Activated naive CD4-positive, alpha-beta T cell treated with anti-CD3 and anti-CD28 coated beads for 36 hours (primary cell): ENCODE measurements around the gene HOMEZ. TPM values are rescaled to one million over a fixed set of nuclear protein-coding genes. Genes with fewer than 3 reads are reported as not detected.

Source experiments
- CTCF ChIA-PET: fragments of 350-600 bp; sonication (Branson Sonifier 250); formaldehyde crosslinking; loops from one replicate; lab custom pipeline; 2021; ENCODE audit warnings: antibody characterized with exemption; lab: Charles Lee
- DNase-seq: peaks from one replicate; pipeline ENCODE4 v3.0.0-alpha.2; 2020
- H3K27ac Mint-ChIP-seq: one replicate; pipeline ENCODE4 v1.8.0; 2021; ENCODE audit warnings: mild to moderate bottlenecking, mixed read lengths
- H3K27me3 Mint-ChIP-seq: one replicate; pipeline ENCODE4 v1.8.0; 2021; ENCODE audit warnings: low read depth, mixed read lengths
- H3K36me3 Mint-ChIP-seq: one replicate; pipeline ENCODE4 v1.8.0; 2021; ENCODE audit warnings: low read depth, mixed read lengths
- H3K4me1 Mint-ChIP-seq: one replicate; pipeline ENCODE4 v1.8.0; 2021; ENCODE audit warnings: low read depth, mixed read lengths
- H3K4me3 Mint-ChIP-seq: one replicate; pipeline ENCODE4 v1.8.0; 2021; ENCODE audit warnings: mild to moderate bottlenecking, moderate library complexity, mixed read lengths
- H3K9me3 Mint-ChIP-seq: one replicate; pipeline ENCODE4 v1.8.0; 2021; ENCODE audit warnings: mixed read lengths
- intact Hi-C: fragments of 100-400 bp; cut with micrococcal nuclease; formaldehyde crosslinking; loops from one replicate; pipeline ENCODE4 v1.15.1; 2023
- total RNA-seq, 2 experiments: library from RNA; stranded (reverse); gene quantifications; one replicate each; pipeline ENCODE4 v1.2.3, GENCODE V29; 2021

The HOMEZ gene
- total RNA-seq, 2 experiments from 2014 or later, result 6.3 to 7.8 TPM

DNA sequence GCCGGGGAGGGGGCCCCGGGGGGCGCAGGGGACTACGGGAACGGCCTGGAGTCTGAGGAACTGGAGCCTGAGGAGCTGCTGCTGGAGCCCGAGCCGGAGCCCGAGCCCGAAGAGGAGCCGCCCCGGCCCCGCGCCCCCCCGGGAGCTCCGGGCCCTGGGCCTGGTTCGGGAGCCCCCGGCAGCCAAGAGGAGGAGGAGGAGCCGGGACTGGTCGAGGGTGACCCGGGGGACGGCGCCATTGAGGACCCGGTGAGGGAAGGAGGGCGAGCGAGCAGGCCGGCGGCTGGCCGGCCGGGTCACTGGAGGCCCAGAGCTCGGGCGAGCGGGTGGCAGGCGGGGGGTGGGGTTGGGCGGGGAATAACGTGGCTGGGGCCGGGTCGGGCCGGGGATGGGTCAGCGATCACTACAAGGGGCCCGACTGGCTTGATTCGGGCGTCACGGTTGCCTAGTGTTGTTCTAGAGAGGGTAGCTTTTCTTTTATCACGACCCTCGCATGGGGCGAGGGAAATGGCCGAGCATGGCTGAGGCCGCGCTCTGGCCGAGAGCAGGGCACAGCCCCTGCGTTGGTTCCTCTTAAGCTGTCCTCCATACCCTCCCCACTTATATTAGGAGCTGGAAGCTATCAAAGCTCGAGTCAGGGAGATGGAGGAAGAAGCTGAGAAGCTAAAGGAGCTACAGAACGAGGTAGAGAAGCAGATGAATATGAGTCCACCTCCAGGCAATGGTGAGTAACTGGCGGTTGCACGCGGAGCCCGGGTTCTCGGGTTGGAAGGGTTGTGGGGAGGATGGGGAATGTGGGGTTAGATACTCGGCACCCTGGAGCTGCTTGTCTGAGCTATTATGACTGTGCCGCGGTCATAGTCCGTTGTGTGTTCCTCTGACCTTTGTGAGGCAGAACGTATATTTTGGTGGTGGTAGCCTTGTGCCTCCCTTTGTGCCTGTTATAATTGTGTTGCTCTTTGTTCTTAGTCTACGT, 35.9 kb upstream of the HOMEZ start:
- Mint-ChIP-seq H3K36me3 (peaks cover 35% of the 10 kb centered on the region), H3K27ac (peak overlapping the region; percentile 88), H3K27me3 (no peaks in the 10 kb centered on the region), H3K4me3 (peak overlapping the region; percentile 83), H3K4me1 (peaks cover 18% of the 10 kb centered on the region), H3K9me3 (no peaks in the 10 kb centered on the region)
- intact Hi-C loops, result loop anchor here (1.0 to 2.0 kb wide), 19 partner anchors 21 to 949 kb away; partner anchors contain the start of genes ACIN1, AP1G2, C14orf119 and EMC9
- DNase-seq, result peak; percentile 76
- CTCF ChIA-PET, result interaction anchor here (0.6 to 4.9 kb wide), 18 partner anchors 10 to 263 kb away, joined by 3 to 66 read pairs (median 3); partner anchors contain the start of genes BCL2L2 and PPP1R3E

DNA sequence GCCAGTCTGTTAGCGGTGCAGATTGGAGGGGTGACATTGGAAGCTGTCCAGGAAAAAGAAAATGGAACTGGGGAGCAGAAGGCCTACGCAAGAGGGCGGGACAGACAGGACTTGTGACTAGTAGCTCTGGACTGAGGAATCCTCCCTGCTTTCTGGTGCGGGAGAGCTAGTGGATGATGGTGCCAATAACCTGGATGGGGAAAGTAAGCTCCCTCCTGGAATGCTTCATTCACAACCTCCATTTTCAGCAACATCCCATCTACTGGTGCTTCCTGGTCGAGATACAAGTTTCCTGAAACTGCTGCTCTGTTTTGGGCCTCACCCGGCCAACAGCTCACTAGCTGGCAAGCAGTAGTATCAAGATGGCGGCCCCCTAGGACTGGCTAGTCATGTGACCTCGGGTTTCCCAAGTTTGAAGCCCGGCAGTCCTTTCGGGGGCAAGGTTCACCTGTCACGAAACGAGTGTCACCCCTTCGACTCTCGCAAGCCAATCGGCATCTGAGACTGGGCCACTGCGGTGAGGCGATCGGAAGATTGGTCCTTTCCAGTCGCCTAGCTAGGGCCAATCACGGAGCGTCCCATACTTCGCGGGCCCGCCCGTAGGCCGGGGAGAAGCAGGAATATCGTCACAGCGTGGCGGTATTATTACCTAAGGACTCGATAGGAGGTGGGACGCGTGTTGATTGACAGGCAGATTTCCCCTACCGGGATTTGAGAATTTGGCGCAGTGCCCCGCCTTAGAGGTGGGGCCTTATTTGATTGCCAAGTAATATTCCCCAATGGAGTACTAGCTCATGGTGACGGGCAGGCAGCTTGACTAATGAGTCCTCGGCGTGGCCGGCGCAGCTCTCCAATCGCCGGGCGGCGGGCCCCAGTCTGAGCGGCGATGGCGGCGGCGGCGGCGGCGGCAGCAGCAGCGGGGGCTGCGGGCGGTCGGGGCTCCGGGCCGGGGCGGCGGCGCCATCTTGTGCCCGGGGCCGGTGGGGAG, 34.9 kb upstream of the HOMEZ start, which contains the start of gene PABPN1:
PABPN1 (plus strand) TSS at position 874 of the 988 bp plus-strand sequence; CDS start at position 887, 13 bp downstream.
- intact Hi-C loops, result loop anchor here (1.0 to 2.0 kb wide), 19 partner anchors 20 to 950 kb away; partner anchors contain the start of genes ACIN1, AP1G2, C14orf119 and EMC9
- Mint-ChIP-seq H3K27me3 (no peaks in the 10 kb centered on the region), H3K4me1 (peaks cover 18% of the 10 kb centered on the region), H3K4me3 (peak within 1 kb of the TSS; percentile 94), H3K36me3 (peaks cover 31% of the 10 kb centered on the region), H3K9me3 (no peaks in the 10 kb centered on the region), H3K27ac (peak within 1 kb of the TSS; percentile 96)
- CTCF ChIA-PET, result interaction anchor here (0.6 to 4.9 kb wide), 15 partner anchors 15 to 262 kb away, joined by 3 to 66 read pairs (median 3); partner anchors contain the start of genes BCL2L2 and PPP1R3E
- DNase-seq, result peak; percentile 99

DNA sequence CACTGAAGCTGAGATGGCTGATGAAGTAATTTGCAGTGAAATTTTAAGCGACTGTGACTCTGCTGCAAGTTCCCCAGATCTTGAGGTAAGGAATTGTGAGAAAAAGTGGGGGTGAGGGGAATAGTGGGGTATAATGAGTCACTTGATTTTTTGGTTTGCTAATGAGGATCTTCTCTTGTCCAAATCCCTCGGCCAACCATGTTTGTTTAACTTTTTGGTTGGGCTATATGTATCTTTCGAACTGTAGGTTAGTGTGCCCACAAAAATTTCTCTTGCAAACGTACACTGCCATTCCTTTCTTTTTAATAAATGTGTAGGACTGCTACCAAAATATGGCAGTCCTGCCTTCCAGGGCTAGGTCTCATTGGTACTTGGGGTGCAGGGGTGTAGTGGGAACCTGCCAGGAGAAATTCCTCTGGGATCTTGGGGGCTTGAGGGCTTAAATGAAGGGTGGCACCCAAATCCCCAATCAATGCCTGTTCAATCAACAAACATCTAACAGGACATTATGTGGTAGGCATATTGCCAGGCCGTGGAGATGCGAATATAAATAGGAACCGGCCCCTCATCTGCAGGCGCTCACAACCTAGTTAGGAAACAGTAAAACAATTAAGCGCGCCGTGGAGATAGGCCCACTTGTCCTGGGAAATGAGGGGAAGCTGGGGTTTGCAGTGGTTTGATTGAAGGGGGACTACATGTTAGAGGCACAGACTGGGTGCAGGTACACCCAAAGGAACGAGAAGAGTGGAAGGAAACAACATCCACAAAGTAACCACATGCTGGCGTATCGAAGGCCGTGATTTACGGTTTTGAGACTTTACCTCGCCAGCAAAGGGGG, 34.0 kb upstream of the HOMEZ start:
- intact Hi-C loops, result loop anchor here (1.0 to 2.0 kb wide), 3 partner anchors 363 to 841 kb away; partner anchors contain the start of genes HAUS4, IRF9 and OXA1L
- Mint-ChIP-seq H3K4me3 (peak overlapping the region; percentile 94), H3K9me3 (no peaks in the 10 kb centered on the region), H3K27me3 (no peaks in the 10 kb centered on the region), H3K36me3 (peaks cover 27% of the 10 kb centered on the region), H3K4me1 (peaks cover 18% of the 10 kb centered on the region), H3K27ac (peak overlapping the region; percentile 96)
- CTCF ChIA-PET, result interaction anchor here (0.7 to 4.9 kb wide), 9 partner anchors 14 to 243 kb away, joined by 3 to 66 read pairs (median 5); partner anchors contain the start of genes BCL2L2 and PPP1R3E
- no peak for DNase-seq

DNA sequence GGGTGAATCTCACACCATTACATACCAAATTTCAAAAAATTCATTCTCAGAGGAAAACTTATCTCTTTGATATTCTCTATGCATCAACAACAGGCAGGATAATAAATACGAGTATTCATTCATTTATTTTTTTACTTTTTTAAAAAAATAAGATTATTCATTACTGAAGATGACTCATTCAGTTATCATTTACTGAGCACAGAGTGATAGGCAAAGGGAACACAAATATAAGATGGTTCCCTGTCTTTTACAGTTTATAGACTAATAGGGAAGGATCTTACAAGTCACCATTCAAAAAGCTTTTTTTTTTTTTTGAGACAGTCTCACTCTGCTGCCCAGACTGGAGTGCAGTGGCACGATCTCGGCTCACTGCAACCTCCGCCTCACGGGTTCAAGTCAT, 30.4 kb upstream of the HOMEZ start:
- no peaks in the 10 kb centered on the region for H3K9me3 Mint-ChIP-seq
- H3K4me3 Mint-ChIP-seq, result no peak overlapping the region
- no peaks in the 10 kb centered on the region for H3K36me3 Mint-ChIP-seq
- intact Hi-C loops, result no loop called here
- peaks cover 6% of the 10 kb centered on the region for H3K4me1 Mint-ChIP-seq
- DNase-seq, result no peak
- H3K27me3 Mint-ChIP-seq, result no peaks in the 10 kb centered on the region
- CTCF ChIA-PET, result interaction anchor here (1.9 kb wide), 1 partner anchor 64 kb away, joined by 7 read pairs; no protein-coding TSS in a partner anchor
- no peak overlapping the region for H3K27ac Mint-ChIP-seq

- Mint-ChIP-seq H3K27ac (no peak overlapping the region), H3K36me3 (no peaks in the 10 kb centered on the region), H3K4me1 (no peaks in the 10 kb centered on the region), H3K4me3 (no peak overlapping the region), H3K27me3 (peaks cover 22% of the 10 kb centered on the region), H3K9me3 (no peaks in the 10 kb centered on the region)
- DNase-seq, result no peak
- intact Hi-C loops, result no loop called here
- CTCF ChIA-PET, result interaction anchor here (1.0 to 1.5 kb wide), 2 partner anchors 10 to 70 kb away, joined by 3 to 5 read pairs; no protein-coding TSS in a partner anchor
Observed at GRCh38 chr14:23310546-23310945, 24.6 kb upstream of the HOMEZ start.

DNA sequence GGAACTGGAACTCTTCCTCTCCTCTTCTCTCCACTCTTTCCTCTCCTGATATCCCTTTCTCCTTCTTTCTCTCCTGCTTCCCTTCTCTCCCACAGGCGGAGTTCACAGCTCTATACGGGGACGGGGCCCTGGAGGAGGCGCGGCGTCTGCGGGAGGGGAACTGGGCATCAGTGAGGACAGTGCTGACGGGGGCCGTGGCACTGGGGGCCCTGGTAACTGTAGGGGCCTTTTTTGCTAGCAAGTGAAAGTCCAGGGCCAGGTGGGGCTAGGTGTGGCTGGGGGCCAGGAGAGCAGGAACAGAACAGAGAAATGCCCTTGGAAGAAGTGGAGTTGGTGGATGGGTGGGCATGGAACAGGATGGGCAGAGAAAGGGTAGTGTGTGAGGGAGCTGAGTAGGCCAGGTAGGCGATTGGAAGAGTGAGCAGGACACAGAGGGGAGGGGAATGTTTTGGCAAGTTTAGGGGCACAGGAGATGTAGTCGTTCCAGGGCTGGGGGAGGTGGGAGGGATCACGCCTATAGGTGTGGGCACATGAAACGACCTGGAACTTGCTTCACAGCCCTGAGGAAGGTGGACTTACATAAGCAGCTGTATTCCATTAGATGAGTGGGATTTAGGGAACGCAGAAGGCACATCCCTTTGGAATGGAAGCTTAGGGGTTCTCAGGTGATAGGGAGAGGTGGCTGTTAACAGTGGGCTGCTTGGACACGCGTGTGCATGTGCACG, 23.0 kb upstream of the HOMEZ start:
- CTCF ChIA-PET, result no interaction called here
- Mint-ChIP-seq H3K27ac (no peak overlapping the region), H3K4me1 (no peaks in the 10 kb centered on the region), H3K27me3 (peaks cover 26% of the 10 kb centered on the region), H3K9me3 (no peaks in the 10 kb centered on the region), H3K4me3 (no peak overlapping the region), H3K36me3 (no peaks in the 10 kb centered on the region)
- DNase-seq, result no peak
- intact Hi-C loops, result loop anchor here (10.0 kb wide), 1 partner anchor 806 kb away; the partner anchor contains the start of genes DCAF11 and NRL

- DNase-seq, result no peak
- no peak overlapping the region for H3K4me3 Mint-ChIP-seq
- intact Hi-C loops, result loop anchor here (10.0 kb wide), 1 partner anchor 807 kb away; the partner anchor contains the start of genes DCAF11 and NRL
- H3K4me1 Mint-ChIP-seq, result peaks cover 3% of the 10 kb centered on the region
- CTCF ChIA-PET, result interaction anchor here (1.4 to 1.5 kb wide), 3 partner anchors 13 to 231 kb away, joined by 3 to 5 read pairs (median 4); no protein-coding TSS in a partner anchor
- no peak overlapping the region for H3K27ac Mint-ChIP-seq
- peaks cover 26% of the 10 kb centered on the region for H3K27me3 Mint-ChIP-seq
- no peaks in the 10 kb centered on the region for H3K9me3 Mint-ChIP-seq
- H3K36me3 Mint-ChIP-seq, result no peaks in the 10 kb centered on the region
Observed at GRCh38 chr14:23307687-23308644, 22.0 kb upstream of the HOMEZ start.

DNA sequence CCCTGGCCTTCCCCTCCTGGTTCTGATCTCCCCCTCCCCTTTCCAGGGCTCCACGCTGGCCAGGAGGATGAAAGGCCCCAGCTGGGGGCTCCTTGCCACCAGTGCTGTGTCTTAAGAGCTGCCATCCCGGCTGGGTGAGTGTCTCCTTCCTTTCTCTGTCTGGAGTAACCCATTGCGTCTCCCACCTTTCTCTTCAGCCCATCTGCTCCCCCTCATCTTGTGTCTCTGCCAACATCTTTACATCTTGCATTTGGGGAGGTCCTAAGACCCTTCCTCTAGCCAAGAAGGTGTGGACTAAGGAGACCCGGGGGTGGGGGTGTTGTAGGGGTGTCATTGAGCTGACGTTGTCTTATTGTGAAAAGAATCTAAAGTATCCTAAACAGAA, 21.2 kb upstream of the HOMEZ start:
- Mint-ChIP-seq H3K4me3 (peak overlapping the region; percentile 10), H3K36me3 (no peaks in the 10 kb centered on the region), H3K9me3 (no peaks in the 10 kb centered on the region), H3K4me1 (peaks cover 3% of the 10 kb centered on the region), H3K27ac (no peak overlapping the region), H3K27me3 (peaks cover 26% of the 10 kb centered on the region)
- intact Hi-C loops, result loop anchor here (10.0 kb wide), 1 partner anchor 808 kb away; the partner anchor contains the start of genes DCAF11 and NRL
- CTCF ChIA-PET, result interaction anchor here (1.4 to 1.9 kb wide), 4 partner anchors 12 to 230 kb away, joined by 3 to 5 read pairs (median 4); no protein-coding TSS in a partner anchor
- no peak for DNase-seq

GRCh38 chr14:23306412-23307145, 20.6 kb upstream of the HOMEZ start, which contains the start of gene BCL2L2:
Gene BCL2L2 (plus strand): TSS chr14:23306833. CDS start chr14:23307768, 935 bp downstream.
- H3K4me1 Mint-ChIP-seq, result peaks cover 3% of the 10 kb centered on the region
- peak; percentile 30 for DNase-seq
- H3K27ac Mint-ChIP-seq, result no peak within 1 kb of the TSS
- CTCF ChIA-PET, result interaction anchor here (0.5 to 1.9 kb wide), 7 partner anchors 11 to 230 kb away, joined by 3 to 5 read pairs (median 4); partner anchors contain the start of genes ACIN1 and C14orf119
- intact Hi-C loops, result loop anchor here (10.0 kb wide), 1 partner anchor 808 kb away; the partner anchor contains the start of genes DCAF11 and NRL
- H3K4me3 Mint-ChIP-seq, result peak within 1 kb of the TSS; percentile 10
- H3K9me3 Mint-ChIP-seq, result no peaks in the 10 kb centered on the region
- no peaks in the 10 kb centered on the region for H3K36me3 Mint-ChIP-seq
- peaks cover 26% of the 10 kb centered on the region for H3K27me3 Mint-ChIP-seq
